HG03442 (cell line): ENCODE results near the gene MAFB.
A peak's percentile ranks its signal among the peaks of the same experiment; 100 is the strongest.

Source experiments
- ATAC-seq: cut with Tn5 transposase; IDR thresholded peaks from one replicate; pipeline ENCODE4 v1.9.1; 2021; ENCODE audit warnings: mild to moderate bottlenecking, moderate library complexity; ENCODE audit not compliant: unreplicated experiment

The MAFB gene

GRCh38 chr20:40703975-40704530 lies 15.0 kb upstream of the MAFB start:
- ATAC-seq, result no peak

GRCh38 chr20:40702504-40702903 lies 13.5 kb upstream of the MAFB start:
- ATAC-seq, result no peak

GRCh38 chr20:40698744-40699143 lies 9.7 kb upstream of the MAFB start:
- no peak for ATAC-seq

GRCh38 chr20:40698281-40698680 lies 9.2 kb upstream of the MAFB start:
- ATAC-seq, result no peak

- ATAC-seq, result no peak
Observed at GRCh38 chr20:40697541-40697940, 8.5 kb upstream of the MAFB start.

GRCh38 chr20:40695214-40695613 lies 6.2 kb upstream of the MAFB start:
- ATAC-seq, result no peak

- ATAC-seq, result no peak
Observed at GRCh38 chr20:40694246-40694645, 5.2 kb upstream of the MAFB start.

- no peak for ATAC-seq
Observed at GRCh38 chr20:40692240-40693011, 3.4 kb upstream of the MAFB start.

- no peak for ATAC-seq
Observed at GRCh38 chr20:40691566-40692239, 2.7 kb upstream of the MAFB start.

- no peak for ATAC-seq
Observed at GRCh38 chr20:40690836-40691565, 2.0 kb upstream of the MAFB start.

- peak; percentile 67 for ATAC-seq
Observed at GRCh38 chr20:40689943-40690835, 1.2 kb upstream of the MAFB start.

GRCh38 chr20:40688129-40689099 lies 622 bp downstream of the MAFB start:
- ATAC-seq, result peak; percentile 13

- ATAC-seq, result no peak
Observed at GRCh38 chr20:40687384-40688128, 1.5 kb downstream of the MAFB start.

GRCh38 chr20:40686893-40687292 lies 2.1 kb downstream of the MAFB start:
- ATAC-seq, result no peak

GRCh38 chr20:40686434-40686882 lies 2.6 kb downstream of the MAFB start:
- ATAC-seq, result no peak

- ATAC-seq, result no peak
Observed at GRCh38 chr20:40685349-40685748, 3.7 kb downstream of the MAFB start.

GRCh38 chr20:40683894-40684268 lies 5.2 kb downstream of the MAFB start:
- ATAC-seq, result no peak

GRCh38 chr20:40683221-40683893 lies 5.7 kb downstream of the MAFB start:
- no peak for ATAC-seq
